Fibroblast of the aortic adventitia (primary cell): ENCODE data around the gene ANXA5. TPM values are rescaled to one million over a fixed set of nuclear protein-coding genes. Genes with fewer than 3 reads are reported as not detected.

ENCODE experiments used
- DNase-seq: peaks from one replicate; pipeline ENCODE4 v3.0.0-alpha.2; 2010; ENCODE audit warnings: low read depth
- H3K4me3 ChIP-seq: 2 replicates; pipeline ENCODE4 v1.5.1; 2011; ENCODE audit warnings: low read depth, mild to moderate bottlenecking, control low read depth, low read length, moderate library complexity
- total RNA-seq: library from RNA; depleted of rRNA; stranded (reverse); fragments of >200 nt; gene quantifications from 2 replicates; pipeline ENCODE4 v1.2.3, GENCODE V29; 2012; ENCODE audit warnings: low replicate concordance
- TF ChIP-seq, protein P1 (sequence below): IDR thresholded peaks from 2 replicates; pipeline ENCODE4 v1.5.1; 2011; ENCODE audit warnings: mild to moderate bottlenecking, low read length, control low read depth, inconsistent platforms; ENCODE audit not compliant: insufficient read depth

The ANXA5 gene
- total RNA-seq, 1 donor: 1,355 TPM

- TF ChIP-seq, protein P1, sequence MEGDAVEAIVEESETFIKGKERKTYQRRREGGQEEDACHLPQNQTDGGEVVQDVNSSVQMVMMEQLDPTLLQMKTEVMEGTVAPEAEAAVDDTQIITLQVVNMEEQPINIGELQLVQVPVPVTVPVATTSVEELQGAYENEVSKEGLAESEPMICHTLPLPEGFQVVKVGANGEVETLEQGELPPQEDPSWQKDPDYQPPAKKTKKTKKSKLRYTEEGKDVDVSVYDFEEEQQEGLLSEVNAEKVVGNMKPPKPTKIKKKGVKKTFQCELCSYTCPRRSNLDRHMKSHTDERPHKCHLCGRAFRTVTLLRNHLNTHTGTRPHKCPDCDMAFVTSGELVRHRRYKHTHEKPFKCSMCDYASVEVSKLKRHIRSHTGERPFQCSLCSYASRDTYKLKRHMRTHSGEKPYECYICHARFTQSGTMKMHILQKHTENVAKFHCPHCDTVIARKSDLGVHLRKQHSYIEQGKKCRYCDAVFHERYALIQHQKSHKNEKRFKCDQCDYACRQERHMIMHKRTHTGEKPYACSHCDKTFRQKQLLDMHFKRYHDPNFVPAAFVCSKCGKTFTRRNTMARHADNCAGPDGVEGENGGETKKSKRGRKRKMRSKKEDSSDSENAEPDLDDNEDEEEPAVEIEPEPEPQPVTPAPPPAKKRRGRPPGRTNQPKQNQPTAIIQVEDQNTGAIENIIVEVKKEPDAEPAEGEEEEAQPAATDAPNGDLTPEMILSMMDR: no peak
- DNase-seq: no peak
- no peak overlapping the region for H3K4me3 ChIP-seq
Observed at GRCh38 chr4:121676345-121677075, 20.3 kb downstream of the ANXA5 start.

DNA sequence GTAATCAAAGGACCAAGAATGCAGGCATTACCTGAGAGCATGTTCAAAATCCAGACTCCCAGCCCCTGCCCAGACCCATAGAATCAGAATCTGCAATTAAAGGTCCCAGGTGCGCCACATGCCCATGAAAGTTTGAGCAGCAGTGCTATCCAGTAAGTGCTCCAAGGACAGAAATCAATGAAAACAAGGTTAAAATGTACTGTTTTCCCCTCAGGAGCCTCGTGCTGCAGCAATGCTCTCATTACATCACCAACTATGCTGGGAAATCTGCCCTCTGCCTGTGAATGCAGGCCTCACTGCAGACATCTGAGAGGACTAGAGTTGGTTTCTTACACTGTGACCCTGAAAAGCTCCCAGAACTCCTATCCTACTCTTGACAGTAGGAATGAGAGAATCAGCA, 21.1 kb downstream of the ANXA5 start:
- no peak overlapping the region for H3K4me3 ChIP-seq
- TF ChIP-seq, protein P1: peak; percentile 66
- peak; percentile 56 for DNase-seq

GRCh38 chr4:121674696-121675095, 22.1 kb downstream of the ANXA5 start:
- no peak for DNase-seq
- no peak overlapping the region for H3K4me3 ChIP-seq
- TF ChIP-seq, protein P1: no peak

DNA sequence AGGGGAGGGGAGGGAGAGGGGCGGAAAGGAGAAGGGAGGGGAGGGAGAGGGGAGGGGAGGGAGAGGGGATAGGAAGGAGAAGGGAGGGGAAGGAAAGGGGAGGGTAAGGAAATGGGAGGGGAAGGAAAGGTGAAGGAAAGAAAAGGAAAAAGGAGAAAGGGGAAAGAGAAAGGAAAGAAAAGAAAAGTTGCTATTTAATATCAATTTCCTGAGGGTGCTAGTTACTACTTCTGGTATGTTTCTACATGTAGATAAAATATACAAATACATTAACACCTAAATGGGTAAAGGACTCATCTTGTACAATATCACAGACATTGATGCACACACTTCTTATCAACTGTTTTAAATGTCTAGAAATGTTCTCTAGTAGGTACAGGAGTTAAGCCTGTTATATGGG, 22.6 kb downstream of the ANXA5 start:
- TF ChIP-seq, protein P1: no peak
- no peak overlapping the region for H3K4me3 ChIP-seq
- DNase-seq: no peak

- TF ChIP-seq, protein P1: no peak
- H3K4me3 ChIP-seq: no peak overlapping the region
- peak; percentile 75 for DNase-seq
Observed at GRCh38 chr4:121669163-121669550, 27.6 kb downstream of the ANXA5 start.

GRCh38 chr4:121668368-121669162, 28.2 kb downstream of the ANXA5 start:
- DNase-seq: peak; percentile 96
- no peak overlapping the region for H3K4me3 ChIP-seq
- TF ChIP-seq, protein P1: no peak
